HuH-7.5 (cell line): Measurements from ENCODE around the gene WFDC1.

Source experiments
- DNase-seq: peaks from one replicate; pipeline ENCODE4 v3.0.0; 2011; ENCODE audit warnings: low spot score

WFDC1 gene, protein sequence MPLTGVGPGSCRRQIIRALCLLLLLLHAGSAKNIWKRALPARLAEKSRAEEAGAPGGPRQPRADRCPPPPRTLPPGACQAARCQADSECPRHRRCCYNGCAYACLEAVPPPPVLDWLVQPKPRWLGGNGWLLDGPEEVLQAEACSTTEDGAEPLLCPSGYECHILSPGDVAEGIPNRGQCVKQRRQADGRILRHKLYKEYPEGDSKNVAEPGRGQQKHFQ

DNA sequence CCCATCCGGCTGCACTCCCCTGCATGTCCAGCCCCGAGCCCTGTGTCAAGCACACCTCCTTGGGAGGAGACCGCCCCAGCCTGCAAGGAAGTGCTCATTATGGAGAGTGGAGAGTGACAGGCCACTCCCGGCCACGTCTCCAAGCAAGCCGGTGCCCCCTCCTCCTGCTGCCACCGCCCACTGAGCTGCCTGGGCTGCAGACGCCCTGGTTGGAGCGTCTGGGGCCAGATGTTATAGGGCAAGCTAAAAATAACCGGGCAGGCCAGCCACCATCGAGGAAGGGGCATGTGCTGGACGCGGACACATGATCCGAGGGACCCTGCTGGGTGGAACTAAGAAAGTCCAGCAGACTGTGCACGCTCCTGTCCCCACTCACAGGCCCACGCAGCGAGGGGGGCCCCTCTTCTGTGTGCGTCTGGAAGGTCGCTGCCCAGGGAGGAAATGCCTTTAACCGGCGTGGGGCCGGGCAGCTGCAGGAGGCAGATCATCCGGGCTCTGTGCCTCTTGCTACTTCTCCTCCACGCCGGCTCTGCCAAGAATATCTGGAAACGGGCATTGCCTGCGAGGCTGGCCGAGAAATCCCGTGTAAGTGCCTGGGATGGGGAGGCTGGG, at the start of gene WFDC1:
Gene WFDC1 (plus strand): TSS at position 348 of the 612 bp plus-strand sequence. CDS start 94 bp downstream, at position 442.
- no peak for DNase-seq

DNA sequence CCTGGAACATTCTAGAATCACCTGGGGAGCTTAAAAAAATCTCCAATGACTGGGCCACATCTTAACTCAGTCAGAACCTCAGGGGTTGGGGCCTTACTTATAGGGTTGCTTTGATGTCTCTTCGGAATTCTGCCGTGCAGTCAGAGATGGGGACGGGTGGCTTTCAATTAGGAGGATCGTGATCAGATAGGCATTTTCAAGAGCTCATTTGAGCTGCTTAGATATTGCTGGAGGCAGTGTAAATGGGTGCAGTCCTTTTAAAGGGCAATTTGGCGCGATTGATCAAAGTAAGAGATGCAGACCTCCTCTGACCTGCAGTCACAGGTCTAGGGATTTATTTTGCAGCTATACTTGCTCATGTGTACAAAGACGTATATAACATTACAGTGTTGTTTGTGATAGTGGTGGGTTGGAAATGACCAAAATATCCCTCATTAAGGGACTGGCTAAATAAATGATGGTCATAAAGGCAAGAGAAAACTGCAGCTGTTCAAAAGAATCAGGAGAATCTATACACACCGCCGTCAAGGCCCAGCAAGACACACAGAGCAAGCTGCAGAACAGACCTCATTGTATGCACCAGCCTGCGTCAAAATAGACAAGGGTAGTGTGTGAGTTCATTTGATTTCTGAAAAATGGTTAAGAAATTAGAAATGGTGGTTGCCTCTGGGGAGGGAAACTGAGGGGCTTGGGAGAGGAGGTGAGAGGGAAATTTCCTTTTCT, 48.6 kb upstream of the WFDC1 start:
- DNase-seq, result no peak

DNA sequence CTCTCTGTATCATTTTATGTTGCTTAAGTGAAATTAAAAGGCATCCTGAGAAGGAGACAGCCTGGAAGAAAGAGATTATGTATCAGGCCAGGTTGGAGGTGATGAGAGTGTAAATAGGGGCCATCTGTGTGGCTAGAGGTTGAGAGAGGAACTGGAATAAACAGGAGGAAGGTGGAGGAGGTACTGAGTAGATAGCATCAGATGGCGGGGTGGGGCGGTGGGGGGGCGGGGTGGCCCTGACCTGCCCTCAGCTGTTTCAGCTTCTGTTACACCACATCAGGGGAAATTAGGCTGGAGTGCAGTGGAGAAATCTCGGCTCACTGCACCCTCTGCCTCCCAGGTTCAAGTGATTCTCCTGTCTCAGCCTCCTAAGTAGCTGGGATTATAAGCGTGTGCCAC, 48.0 kb upstream of the WFDC1 start:
- no peak for DNase-seq

DNA sequence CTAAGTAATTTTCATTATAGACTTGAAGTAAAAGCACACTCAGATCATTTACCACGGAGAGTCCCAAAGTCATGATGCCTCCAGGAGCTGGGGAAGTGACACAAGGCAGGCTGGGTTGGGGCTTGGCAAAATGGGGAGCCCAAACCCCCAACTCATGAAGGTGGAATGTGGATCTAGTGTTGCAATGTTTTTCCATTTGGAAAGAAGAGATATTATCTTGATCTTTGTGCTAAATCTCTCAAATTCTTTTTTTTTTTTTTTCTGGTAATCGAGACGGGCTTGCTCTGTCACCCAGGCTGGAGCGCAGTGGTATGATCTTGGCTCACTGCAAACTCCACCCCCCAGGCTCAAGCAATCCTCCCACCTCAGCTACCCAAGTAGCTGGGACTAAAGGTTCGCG, 47.3 kb upstream of the WFDC1 start:
- DNase-seq, result no peak

DNA sequence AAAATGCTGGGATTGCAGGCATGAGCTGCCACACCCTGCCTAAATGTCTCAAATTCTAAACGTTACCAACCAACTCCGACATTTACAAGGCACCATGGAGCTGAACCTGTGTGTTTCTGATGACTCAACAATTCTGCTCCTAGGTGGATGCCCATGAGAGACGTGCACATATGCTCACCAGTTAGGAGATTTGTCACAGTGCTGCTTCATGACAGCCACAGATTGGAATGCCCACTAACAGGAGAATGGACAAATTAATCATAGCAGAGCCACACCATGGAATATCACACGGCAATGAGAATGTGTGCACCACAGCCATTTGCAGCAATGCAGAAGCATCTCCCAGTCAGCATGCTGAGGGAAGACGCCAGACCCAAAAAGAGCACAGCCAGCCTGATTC, 46.8 kb upstream of the WFDC1 start:
- no peak for DNase-seq

DNA sequence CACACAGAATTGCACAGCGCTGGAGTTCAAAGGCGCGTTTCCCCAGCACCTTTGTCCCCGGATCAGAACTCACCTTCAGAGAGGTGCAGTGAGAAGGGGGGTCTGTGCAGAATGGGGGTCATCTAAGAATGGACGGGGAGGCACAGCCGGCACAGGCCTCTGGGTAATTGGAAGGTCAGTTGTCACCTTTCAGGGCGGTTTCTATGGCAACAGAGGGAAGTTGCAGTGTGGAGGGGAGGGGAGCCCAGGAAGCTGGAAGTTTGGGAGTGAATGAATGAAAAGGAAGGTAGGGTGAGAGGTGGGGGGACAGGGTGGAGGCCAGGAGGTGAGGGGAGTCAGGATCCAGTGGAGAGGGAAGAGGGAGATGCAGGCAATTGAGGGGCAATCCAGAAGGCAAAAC, 42.5 kb upstream of the WFDC1 start:
- no peak for DNase-seq

DNA sequence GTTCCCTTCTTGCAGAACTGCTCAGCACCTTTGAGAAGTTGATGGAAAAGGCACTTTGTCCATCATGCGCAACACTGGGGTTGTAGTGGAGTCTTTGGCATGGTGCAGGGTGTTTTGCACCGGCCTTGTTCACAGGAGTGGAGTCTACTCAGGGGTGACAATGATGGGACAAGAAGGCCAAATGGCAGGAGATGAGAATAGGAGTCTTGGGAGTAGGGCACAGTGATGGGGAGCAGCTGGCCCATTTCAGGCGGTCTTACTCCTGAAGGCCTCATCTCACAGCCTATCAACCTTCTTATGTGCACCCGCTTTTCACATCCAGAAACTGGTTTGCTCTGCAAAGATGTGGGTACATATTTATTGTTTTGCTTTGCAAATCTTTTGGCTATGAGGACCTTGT, 41.5 kb upstream of the WFDC1 start:
- DNase-seq, result no peak

DNA sequence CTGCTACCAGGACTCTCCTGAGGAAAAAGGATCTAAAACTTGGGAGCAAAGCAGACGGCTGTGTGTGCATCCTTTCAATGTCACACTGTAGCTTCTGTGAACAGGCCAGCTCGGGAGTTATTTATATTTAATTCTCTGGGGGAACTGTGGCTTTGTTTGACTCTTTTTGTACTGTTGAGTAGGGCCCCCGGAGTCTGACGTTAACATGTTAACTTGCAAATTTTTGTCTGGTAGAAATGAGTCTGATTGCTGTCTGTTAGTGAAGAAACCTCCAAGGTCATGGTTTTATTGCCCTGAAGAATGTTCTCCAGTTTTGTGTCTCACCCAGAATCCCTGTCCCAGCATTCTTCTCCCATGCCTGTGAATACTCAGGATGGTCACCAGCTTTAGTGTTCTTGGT, 40.6 kb upstream of the WFDC1 start:
- no peak for DNase-seq

DNA sequence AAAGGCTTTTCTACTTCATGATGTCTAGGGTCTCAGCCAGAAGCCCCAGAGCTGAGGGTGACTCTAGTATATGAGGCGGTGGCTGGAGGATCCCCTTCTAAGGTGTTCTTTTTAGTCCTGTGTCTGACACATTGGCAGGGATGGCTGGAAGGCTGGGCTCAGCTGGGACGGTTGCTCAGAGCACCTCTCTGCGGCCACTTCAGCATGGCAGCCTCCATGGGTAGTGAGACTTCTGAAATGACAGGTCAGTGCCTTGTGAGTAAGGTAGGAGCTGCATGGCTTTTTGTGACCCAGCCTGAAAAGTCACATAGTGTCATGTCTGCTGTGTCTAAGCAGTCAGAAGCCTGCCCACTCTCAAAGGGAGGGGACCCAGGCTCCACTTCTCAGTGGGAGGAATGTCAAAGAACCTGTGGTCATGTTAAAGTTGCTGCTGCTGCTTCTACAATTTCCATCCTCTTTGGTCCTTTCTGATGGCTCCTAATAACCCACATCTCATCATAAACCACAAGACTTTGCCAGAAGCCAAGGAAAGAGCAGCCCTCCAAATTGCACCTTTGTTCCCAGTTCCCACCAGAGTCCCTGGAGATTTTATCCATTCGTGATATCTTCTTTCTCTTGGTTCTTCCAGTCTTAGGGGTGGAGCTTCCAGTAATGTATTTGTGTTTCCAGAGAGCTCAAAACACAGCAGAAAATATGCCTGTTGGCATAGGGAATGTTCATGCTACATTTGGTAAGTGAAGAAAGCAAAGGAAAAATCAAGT, 39.4 kb upstream of the WFDC1 start:
- no peak for DNase-seq

DNA sequence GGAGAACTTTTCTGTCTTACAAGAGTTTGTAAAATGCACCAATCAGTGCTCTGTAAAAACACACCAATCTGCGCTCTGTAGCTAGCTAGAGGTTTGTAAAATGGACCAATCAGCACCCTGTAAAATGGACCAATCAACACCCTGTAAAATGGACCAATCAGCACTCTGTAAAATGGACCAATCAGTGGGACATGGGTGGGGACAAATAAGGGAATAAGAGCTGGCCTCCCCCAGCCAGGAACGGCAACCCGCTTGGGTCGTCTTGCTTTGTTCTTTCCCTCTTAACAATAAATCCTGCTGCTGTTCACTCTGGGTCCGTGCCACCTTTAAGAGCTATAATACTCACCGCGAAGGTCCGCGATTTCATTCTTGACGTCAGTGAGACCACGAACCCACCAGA, 36.4 kb upstream of the WFDC1 start:
- no peak for DNase-seq

DNA sequence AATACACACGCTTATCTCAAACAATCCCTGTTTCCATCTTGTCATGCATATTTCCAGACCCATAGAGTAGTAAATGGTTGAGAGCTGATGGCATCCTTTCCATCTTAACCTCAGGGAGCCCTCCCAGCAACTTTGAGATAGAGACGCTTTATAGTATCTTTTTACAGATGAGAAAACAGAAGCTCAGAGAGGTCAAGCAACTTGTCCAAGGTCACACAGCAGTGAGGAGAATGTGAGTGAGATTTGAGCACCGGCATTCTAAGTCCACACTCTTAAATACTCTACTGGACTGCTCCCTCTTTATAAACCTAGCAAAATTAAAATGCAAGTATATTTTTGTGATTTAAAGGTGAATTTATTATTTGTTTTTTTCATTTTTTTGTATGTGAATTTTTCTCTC, 35.0 kb upstream of the WFDC1 start:
- DNase-seq, result no peak

DNA sequence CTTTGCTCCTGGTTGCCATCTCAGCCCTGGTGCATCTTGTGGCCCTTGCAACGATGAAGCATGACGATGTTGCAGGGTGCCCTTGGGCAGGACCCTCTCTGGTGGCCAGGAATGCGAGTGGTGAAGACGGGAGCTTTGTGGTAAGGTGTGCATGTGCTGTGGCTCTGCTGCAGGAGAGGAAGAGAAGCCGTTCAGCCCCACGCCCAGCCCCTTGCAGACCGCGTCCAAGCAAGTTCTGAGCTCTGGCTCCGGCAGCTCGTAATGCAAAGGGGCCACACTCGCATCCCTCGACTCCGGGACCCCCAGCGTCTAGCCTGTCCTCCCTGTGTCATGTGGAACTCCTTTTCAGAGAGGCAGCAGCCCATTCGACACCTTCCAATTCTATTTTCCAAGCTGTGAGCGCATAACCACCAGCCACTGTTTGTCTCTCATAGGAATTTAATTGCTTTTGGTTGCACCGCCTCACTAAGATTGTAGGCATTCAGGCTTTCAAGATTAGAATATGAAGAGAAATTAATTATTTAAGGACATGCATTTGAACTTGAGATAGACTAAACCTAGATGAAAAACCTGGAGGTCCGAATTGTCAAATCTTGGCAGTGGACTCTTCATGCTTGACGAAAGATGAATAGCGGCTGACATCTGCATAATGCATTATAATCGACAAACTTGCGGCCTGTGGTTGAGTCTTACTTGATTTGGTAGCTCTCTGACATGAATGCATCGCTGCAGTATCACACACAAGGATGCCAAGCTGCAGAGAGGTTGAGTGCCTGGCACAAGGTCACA, 33.7 kb upstream of the WFDC1 start:
- DNase-seq, result no peak

DNA sequence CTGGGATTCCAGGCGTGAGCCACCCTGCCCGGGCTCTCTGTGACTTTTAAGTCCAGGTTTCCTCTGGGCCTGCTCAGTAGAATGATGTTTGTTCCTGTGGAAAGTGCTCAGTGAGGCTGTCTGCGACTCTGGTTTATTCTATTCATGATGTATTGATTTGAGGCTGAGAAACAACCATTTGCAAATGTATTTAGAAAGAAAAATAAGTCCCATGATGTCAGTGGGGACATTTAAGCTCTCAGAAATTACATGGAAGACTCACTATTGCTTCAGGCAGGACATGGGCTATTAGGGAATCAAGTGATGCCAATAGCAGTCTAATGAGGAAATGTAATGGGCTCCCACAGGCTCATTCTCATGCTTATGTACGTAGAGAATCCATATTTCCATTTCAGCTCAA, 32.6 kb upstream of the WFDC1 start:
- DNase-seq, result no peak

DNA sequence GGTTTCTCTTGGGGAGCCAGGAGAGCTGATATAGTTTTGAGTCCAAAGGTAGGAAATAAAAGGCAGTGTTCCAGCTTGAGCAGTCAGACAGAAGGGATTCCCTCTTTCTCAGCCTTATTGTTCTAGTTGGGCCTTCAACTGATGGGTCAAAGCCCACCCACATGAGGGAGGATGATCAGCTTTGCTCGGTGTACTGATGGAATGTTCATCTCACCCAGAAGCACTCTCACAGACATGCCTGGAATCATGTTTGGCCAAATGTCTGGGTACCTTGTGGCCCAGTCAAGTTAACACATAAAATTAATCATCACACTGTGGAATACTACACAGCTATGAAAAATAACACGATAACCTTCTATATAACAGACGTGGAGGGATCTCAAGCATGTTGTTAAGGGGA, 31.7 kb upstream of the WFDC1 start:
- no peak for DNase-seq

DNA sequence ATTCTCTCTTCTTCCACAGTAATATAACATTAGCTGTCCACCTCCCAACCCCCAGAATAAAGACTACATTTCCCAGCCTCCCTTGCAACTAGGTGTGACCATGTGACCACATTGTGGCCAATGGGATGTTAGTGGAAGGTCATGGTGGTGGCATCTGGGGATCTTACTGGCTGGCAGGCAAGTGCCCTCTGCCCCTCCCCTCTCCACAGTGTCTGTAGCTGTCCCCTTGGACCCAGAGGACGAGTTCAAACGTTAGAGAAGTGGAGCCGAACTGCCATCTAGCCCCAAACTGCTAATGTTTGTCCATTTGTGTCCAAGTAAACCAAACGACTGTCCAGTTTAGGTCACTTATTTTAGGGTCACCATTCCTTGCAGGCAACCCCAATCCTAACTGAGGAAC, 28.2 kb upstream of the WFDC1 start:
- DNase-seq, result peak; percentile 55

DNA sequence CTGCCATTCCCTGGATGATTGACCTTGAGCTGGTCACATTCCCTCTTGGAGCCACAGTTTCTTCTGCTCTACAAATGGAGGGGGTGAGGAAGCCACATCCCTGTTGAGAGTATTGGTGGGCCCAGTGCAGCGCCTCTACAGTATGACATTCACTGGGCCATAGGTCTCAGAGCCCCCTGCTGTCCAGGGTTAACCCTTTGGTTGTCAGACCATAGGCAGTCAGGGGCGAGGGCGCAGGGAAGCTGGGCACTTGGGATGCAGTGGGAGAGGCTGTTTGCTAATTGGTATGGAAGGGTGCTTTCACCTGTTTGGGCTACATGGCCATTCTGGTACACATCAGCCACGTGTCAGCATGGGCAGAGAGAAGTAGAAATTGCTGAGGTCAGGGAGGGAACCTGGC, 27.3 kb upstream of the WFDC1 start:
- DNase-seq, result no peak

DNA sequence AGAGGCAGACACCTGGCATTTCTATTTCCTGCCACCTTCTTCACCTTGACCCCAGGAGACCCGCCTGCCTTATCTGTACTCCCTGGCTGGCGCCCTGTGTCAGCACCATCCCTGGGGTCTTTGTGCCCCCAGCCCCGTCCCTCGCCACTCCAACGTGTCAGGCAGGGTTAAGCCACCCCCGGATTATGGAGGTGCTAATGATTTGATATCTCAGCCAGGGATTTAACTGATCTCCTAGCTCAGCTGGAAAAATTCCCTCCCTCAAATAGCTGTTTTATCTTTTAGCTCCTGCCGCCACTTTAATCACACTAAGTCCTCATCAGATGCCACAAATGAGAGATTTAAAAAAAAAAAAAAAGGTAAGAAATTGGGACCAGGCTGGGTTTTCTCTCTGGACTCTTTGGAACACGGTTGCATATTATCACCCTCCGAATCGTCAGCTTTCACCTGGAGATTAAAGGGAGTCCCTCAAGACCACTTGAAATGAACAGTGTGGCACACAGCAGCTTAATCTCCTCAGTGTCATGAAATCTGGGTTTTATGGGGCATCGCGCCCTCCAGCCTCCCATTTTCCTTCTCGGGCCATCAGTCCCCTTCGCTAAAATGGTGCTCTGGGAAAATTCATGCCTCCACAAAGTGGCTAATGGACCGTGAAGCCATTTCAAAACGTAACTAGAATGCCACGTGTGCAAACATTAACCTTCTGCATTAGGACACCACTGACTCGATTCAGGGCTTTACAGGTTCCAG, 26.2 kb upstream of the WFDC1 start:
- no peak for DNase-seq

DNA sequence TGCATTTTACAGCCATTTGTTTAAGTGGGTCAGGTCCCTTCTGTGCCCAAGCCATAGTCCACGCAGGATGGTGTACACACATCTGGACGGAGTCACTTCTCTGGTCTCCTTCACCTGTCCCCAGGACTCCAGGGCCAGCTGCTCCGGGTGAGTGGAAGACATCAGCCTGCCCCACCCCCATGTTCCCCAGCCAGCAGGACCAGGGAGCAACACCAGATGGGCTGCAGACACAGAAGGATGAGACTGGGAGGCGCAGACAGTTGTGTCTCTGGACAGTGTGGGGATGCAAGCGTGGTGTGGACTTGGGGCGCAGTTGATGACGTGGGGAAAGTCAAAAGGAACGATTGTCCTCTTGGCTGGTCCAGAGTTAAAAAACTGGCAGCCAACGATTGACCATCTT, 24.6 kb upstream of the WFDC1 start:
- no peak for DNase-seq

DNA sequence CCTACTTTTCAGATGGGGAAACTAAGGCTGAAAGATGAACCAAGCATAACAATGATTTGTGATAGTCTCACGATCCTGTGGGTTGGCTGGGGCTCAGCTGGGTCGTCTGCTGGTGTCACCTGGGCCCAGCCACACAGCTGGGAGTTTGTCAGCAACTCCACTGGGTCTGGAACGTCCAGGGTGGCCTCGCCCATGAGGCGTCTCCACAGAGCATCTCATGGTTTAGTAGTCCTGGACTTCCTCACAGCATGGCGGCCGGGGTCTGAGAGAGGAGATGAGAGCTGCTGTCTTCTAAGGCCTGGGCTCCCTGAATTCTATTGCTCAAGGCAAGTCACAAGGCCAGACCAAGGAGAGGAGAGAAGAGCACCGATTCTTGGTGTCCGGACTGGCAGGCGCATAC, 24.1 kb upstream of the WFDC1 start:
- DNase-seq, result no peak

DNA sequence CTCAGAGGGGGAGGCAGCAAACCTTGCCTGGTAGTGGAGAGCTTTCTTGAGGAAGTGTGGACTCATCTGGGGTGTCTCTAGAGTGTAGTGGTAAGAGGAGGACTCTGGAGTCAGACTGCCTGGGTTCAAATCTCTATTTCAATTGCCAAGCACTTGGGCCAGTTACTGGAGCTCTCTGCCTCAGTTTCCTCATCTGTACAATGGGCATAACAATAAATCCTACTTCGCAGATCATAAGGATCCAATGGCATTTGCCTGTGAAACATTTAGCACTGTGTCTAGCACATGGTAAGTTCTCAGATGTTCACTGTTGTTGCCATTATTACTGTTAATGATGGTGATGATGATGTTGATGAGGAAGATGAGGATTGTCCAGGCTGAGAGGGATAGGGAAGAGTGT, 23.6 kb upstream of the WFDC1 start:
- no peak for DNase-seq

DNA sequence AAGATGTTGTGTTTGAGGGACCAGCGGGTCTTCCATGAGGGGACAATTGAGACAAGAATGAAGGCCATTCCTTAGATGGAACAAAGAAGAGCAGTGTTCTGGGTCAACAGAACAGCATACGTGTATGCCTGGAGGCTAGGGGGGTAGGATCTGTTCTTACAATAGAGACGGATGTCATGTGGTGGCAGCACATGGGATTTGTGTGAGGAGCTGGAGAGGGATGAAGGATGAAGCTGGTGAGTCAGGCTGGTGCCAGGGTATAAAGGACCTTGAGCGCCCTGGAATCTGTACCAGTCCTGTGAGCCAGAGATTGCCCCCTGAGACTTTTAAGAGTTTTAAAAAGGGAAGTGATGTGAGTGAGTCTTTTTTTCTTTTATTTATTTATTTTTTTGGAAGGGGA, 22.8 kb upstream of the WFDC1 start:
- no peak for DNase-seq
